ENCODE data around the gene OXLD1. TPM values are rescaled to one million over a fixed set of nuclear protein-coding genes. Genes with fewer than 3 reads are reported as not detected.
A peak's percentile ranks its signal among the peaks of the same experiment; 100 is the strongest.

The OXLD1 gene
- total and polyA plus RNA-seq, 5 experiments from 2014 or later = 67.6 to 110 (median 71.7) TPM

- DNase-seq (no peak), ATAC-seq (no peak)
- peaks cover 5 to 28% (median 20%) of the 10 kb centered on the region in 4 donors for H3K4me1 Mint-ChIP-seq
- H3K9me3 Mint-ChIP-seq = peaks cover 0 to 2% (median 0%) of the 10 kb centered on the region in 9 donors
- POLR2A ChIA-PET = interaction anchor here (1.1 to 1.5 kb wide), 2 partner anchors 9 to 46 kb away, joined by 3 to 5 read pairs; partner anchors contain the start of gene MRPL12
- peaks cover 1 to 4% (median 2%) of the 10 kb centered on the region in 5 donors for H3K27me3 Mint-ChIP-seq
- H3K27ac Mint-ChIP-seq = peak overlapping the region in 2 of 10 donors; percentile 56 to 59
- peak overlapping the region in 1 of 10 donors; percentile 6 for H3K4me3 Mint-ChIP-seq
- no peaks in the 10 kb centered on the region for H3K36me3 Mint-ChIP-seq
Measured at GRCh38 chr17:81656835-81657234, 9.6 kb downstream of the OXLD1 start.

GRCh38 chr17:81656118-81656743 lies 10.2 kb downstream of the OXLD1 start, which contains the start of gene PDE6G:
Gene PDE6G (minus strand): TSS chr17:81656542. CDS start chr17:81653305, 3,237 bp downstream.
- DNase-seq (no peak), ATAC-seq (no peak)
- peak within 1 kb of the TSS in 1 of 10 donors; percentile 6 for H3K4me3 Mint-ChIP-seq
- H3K9me3 Mint-ChIP-seq = peaks cover 0 to 2% (median 0%) of the 10 kb centered on the region in 9 donors
- peaks cover 2 to 9% (median 4%) of the 10 kb centered on the region in 5 donors for H3K27me3 Mint-ChIP-seq
- POLR2A ChIA-PET = interaction anchor here (0.8 to 1.5 kb wide), 3 partner anchors 9 to 47 kb away, joined by 3 to 5 read pairs (median 3); partner anchors contain the start of genes CCDC137, MRPL12 and OXLD1
- peak within 1 kb of the TSS in 2 of 10 donors; percentile 56 to 59 for H3K27ac Mint-ChIP-seq
- H3K4me1 Mint-ChIP-seq = peaks cover 7 to 29% (median 21%) of the 10 kb centered on the region in 4 donors
- H3K36me3 Mint-ChIP-seq = no peaks in the 10 kb centered on the region

- POLR2A ChIA-PET = interaction anchor here (0.8 to 1.5 kb wide), 3 partner anchors 10 to 48 kb away, joined by 3 to 5 read pairs (median 3); partner anchors contain the start of genes CCDC137, MRPL12 and OXLD1
- Mint-ChIP-seq H3K4me3 (no peak overlapping the region), H3K4me1 (peaks cover 7 to 29% (median 20%) of the 10 kb centered on the region in 4 donors), H3K36me3 (no peaks in the 10 kb centered on the region), H3K27me3 (peaks cover 2 to 13% (median 4%) of the 10 kb centered on the region in 5 donors), H3K27ac (no peak overlapping the region), H3K9me3 (peaks cover 0 to 2% (median 0%) of the 10 kb centered on the region in 9 donors)
- ATAC-seq = no peak
- no peak for DNase-seq
Measured at GRCh38 chr17:81655378-81656117, 10.9 kb downstream of the OXLD1 start.

- Mint-ChIP-seq H3K4me3 (peak overlapping the region; percentile 76 to 91 (median 85)), H3K27ac (peak overlapping the region in 9 of 10 donors; percentile 11 to 92 (median 79)), H3K27me3 (peaks cover 2 to 33% (median 9%) of the 10 kb centered on the region in 5 donors), H3K9me3 (peaks cover 0 to 9% (median 0%) of the 10 kb centered on the region in 9 donors), H3K4me1 (peaks cover 7 to 29% (median 20%) of the 10 kb centered on the region in 4 donors), H3K36me3 (no peaks in the 10 kb centered on the region)
- DNase-seq = peak in 4 of 10 donors; percentile 16 to 35 (median 32)
- POLR2A ChIA-PET = interaction anchor here (0.9 to 2.7 kb wide), 6 partner anchors 10 to 31 kb away, joined by 3 to 19 read pairs (median 4); partner anchors contain the start of genes ARL16, CCDC137, HGS and NPLOC4
- peak; percentile 85 to 89 for ATAC-seq
Measured at GRCh38 chr17:81652906-81653771, 13.3 kb downstream of the OXLD1 start.

- Mint-ChIP-seq H3K4me3 (peak overlapping the region in 8 of 10 donors; percentile 34 to 74 (median 44)), H3K27me3 (peaks cover 4 to 39% (median 9%) of the 10 kb centered on the region in 5 donors), H3K36me3 (no peaks in the 10 kb centered on the region), H3K4me1 (peaks cover 7 to 22% (median 17%) of the 10 kb centered on the region in 4 donors), H3K9me3 (peaks cover 0 to 9% (median 0%) of the 10 kb centered on the region in 9 donors), H3K27ac (peak overlapping the region in 3 of 10 donors; percentile 58 to 80 (median 68))
- ATAC-seq (no peak), DNase-seq (no peak)
- POLR2A ChIA-PET = no interaction called here
Measured at GRCh38 chr17:81651692-81652091, 14.7 kb downstream of the OXLD1 start.

- Mint-ChIP-seq H3K27me3 (peaks cover 4 to 39% (median 9%) of the 10 kb centered on the region in 5 donors), H3K27ac (no peak overlapping the region), H3K4me3 (no peak overlapping the region), H3K9me3 (peaks cover 0 to 9% (median 0%) of the 10 kb centered on the region in 9 donors), H3K4me1 (peaks cover 7 to 22% (median 17%) of the 10 kb centered on the region in 4 donors), H3K36me3 (no peaks in the 10 kb centered on the region)
- ATAC-seq = no peak
- DNase-seq = no peak
- POLR2A ChIA-PET = no interaction called here
Measured at GRCh38 chr17:81650951-81651350, 15.5 kb downstream of the OXLD1 start.

GRCh38 chr17:81648707-81649085 lies 17.7 kb downstream of the OXLD1 start:
- Mint-ChIP-seq H3K9me3 (peaks cover 0 to 9% (median 0%) of the 10 kb centered on the region in 9 donors), H3K36me3 (no peaks in the 10 kb centered on the region), H3K4me3 (no peak overlapping the region), H3K27me3 (peaks cover 4 to 39% (median 9%) of the 10 kb centered on the region in 5 donors), H3K4me1 (peaks cover 7 to 13% (median 11%) of the 10 kb centered on the region in 4 donors), H3K27ac (no peak overlapping the region)
- ATAC-seq (no peak), DNase-seq (no peak)
- POLR2A ChIA-PET = no interaction called here

- no peaks in the 10 kb centered on the region for H3K36me3 Mint-ChIP-seq
- no peak overlapping the region for H3K4me3 Mint-ChIP-seq
- peaks cover 3 to 9% (median 6%) of the 10 kb centered on the region in 4 donors for H3K4me1 Mint-ChIP-seq
- H3K27me3 Mint-ChIP-seq = peaks cover 4 to 39% (median 9%) of the 10 kb centered on the region in 5 donors
- no peak overlapping the region for H3K27ac Mint-ChIP-seq
- DNase-seq (peak in 1 of 10 donors; percentile 23), ATAC-seq (no peak)
- H3K9me3 Mint-ChIP-seq = peaks cover 0 to 9% (median 0%) of the 10 kb centered on the region in 9 donors
- POLR2A ChIA-PET = no interaction called here
Measured at GRCh38 chr17:81648013-81648706, 18.2 kb downstream of the OXLD1 start.

GRCh38 chr17:81647640-81648012 lies 18.8 kb downstream of the OXLD1 start:
- H3K4me3 Mint-ChIP-seq = no peak overlapping the region
- H3K9me3 Mint-ChIP-seq = peaks cover 0 to 8% (median 0%) of the 10 kb centered on the region in 9 donors
- POLR2A ChIA-PET = no interaction called here
- peaks cover 2 to 6% (median 4%) of the 10 kb centered on the region in 4 donors for H3K4me1 Mint-ChIP-seq
- ATAC-seq (no peak), DNase-seq (peak in 1 of 10 donors; percentile 41)
- peaks cover 4 to 37% (median 9%) of the 10 kb centered on the region in 5 donors for H3K27me3 Mint-ChIP-seq
- H3K36me3 Mint-ChIP-seq = no peaks in the 10 kb centered on the region
- no peak overlapping the region for H3K27ac Mint-ChIP-seq

GRCh38 chr17:81646869-81647600 lies 19.4 kb downstream of the OXLD1 start:
- H3K36me3 Mint-ChIP-seq = no peaks in the 10 kb centered on the region
- no peak overlapping the region for H3K27ac Mint-ChIP-seq
- H3K9me3 Mint-ChIP-seq = peaks cover 0 to 8% (median 0%) of the 10 kb centered on the region in 9 donors
- peak in 1 of 10 donors; percentile 14 for DNase-seq
- ATAC-seq = no peak
- H3K4me3 Mint-ChIP-seq = no peak overlapping the region
- H3K4me1 Mint-ChIP-seq = peaks cover 2 to 5% (median 3%) of the 10 kb centered on the region in 4 donors
- H3K27me3 Mint-ChIP-seq = peaks cover 4 to 37% (median 9%) of the 10 kb centered on the region in 5 donors
- POLR2A ChIA-PET = interaction anchor here (0.6 to 0.8 kb wide), 2 partner anchors 20 to 46 kb away, joined by 3 read pairs; no protein-coding TSS in a partner anchor
